Mucosa of gallbladder (tissue), 1 donor: ENCODE data around the gene SORCS3. TPM values are rescaled to one million over a fixed set of nuclear protein-coding genes. Genes with fewer than 3 reads are reported as not detected.

Experiments used
- DNase-seq: peaks from one replicate; pipeline ENCODE4 v3.0.0-alpha.2; 2020; ENCODE audit warnings: low spot score
- total RNA-seq: library from RNA; stranded (reverse); gene quantifications from one replicate; pipeline ENCODE4 v1.2.1, GENCODE V29; 2021
- donor health status: DM: no; HTN: no; CAD: no.

Gene SORCS3
- total RNA-seq, 1 donor from 2014 or later, result 0.17 TPM

GRCh38 chr10:104920476-104920875 lies 279.4 kb downstream of the SORCS3 start:
- no peak for DNase-seq

- DNase-seq, result no peak
Observed at GRCh38 chr10:104921763-104922162, 280.7 kb downstream of the SORCS3 start.

GRCh38 chr10:104922810-104923209 lies 281.7 kb downstream of the SORCS3 start:
- DNase-seq, result no peak

GRCh38 chr10:104923501-104923900 lies 282.4 kb downstream of the SORCS3 start:
- no peak for DNase-seq

- DNase-seq, result no peak
Observed at GRCh38 chr10:104924101-104924795, 283.2 kb downstream of the SORCS3 start.

GRCh38 chr10:104925232-104925851 lies 284.3 kb downstream of the SORCS3 start:
- peak; percentile 39 for DNase-seq

- DNase-seq, result no peak
Observed at GRCh38 chr10:104928734-104929133, 287.6 kb downstream of the SORCS3 start.

- no peak for DNase-seq
Observed at GRCh38 chr10:104931612-104932134, 290.6 kb downstream of the SORCS3 start.

- DNase-seq, result no peak
Observed at GRCh38 chr10:104935656-104936055, 294.6 kb downstream of the SORCS3 start.

- DNase-seq, result peak; percentile 64
Observed at GRCh38 chr10:104937567-104937966, 296.5 kb downstream of the SORCS3 start.

- no peak for DNase-seq
Observed at GRCh38 chr10:104938031-104938430, 296.9 kb downstream of the SORCS3 start.

- DNase-seq, result no peak
Observed at GRCh38 chr10:104941662-104942061, 300.6 kb downstream of the SORCS3 start.

- no peak for DNase-seq
Observed at GRCh38 chr10:104947314-104947713, 306.2 kb downstream of the SORCS3 start.

- DNase-seq, result no peak
Observed at GRCh38 chr10:104957178-104957841, 316.2 kb downstream of the SORCS3 start.

GRCh38 chr10:104966563-104967297 lies 325.6 kb downstream of the SORCS3 start:
- no peak for DNase-seq

- DNase-seq, result no peak
Observed at GRCh38 chr10:104980368-104980767, 339.3 kb downstream of the SORCS3 start.

GRCh38 chr10:104981995-104982394 lies 340.9 kb downstream of the SORCS3 start:
- no peak for DNase-seq

GRCh38 chr10:104988686-104989085 lies 347.6 kb downstream of the SORCS3 start:
- DNase-seq, result no peak

- no peak for DNase-seq
Observed at GRCh38 chr10:104989880-104990279, 348.8 kb downstream of the SORCS3 start.

- no peak for DNase-seq
Observed at GRCh38 chr10:104993085-104993484, 352.0 kb downstream of the SORCS3 start.

GRCh38 chr10:105001269-105001668 lies 360.2 kb downstream of the SORCS3 start:
- DNase-seq, result no peak
